Activated CD8-positive, alpha-beta T cell treated with anti-CD3 and anti-CD28 coated beads for 36 hours (primary cell): ENCODE results near the gene TAS2R19. TPM values are rescaled to one million over a fixed set of nuclear protein-coding genes. Genes with fewer than 3 reads are reported as not detected.
"Not testable (repeated sequence)": the region's sequence is repeated elsewhere in the genome, so short reads cannot be mapped to it uniquely, and the experiment has no call there.

ENCODE experiments used
- ATAC-seq: fragments of 200-7000 bp; cut with Tn5 transposase; one replicate; pipeline ENCODE4 v1.10.0; 2021; ENCODE audit warnings: mild to moderate bottlenecking, moderate library complexity
- CTCF ChIA-PET: fragments of 350-600 bp; sonication (Branson Sonifier 250); formaldehyde crosslinking; loops from one replicate; lab custom pipeline; 2021; ENCODE audit warnings: antibody characterized with exemption; lab: Charles Lee
- POLR2A ChIA-PET: fragments of 350-600 bp; sonication (Branson Sonifier 250); formaldehyde crosslinking; loops from one replicate; lab custom pipeline; 2021; ENCODE audit warnings: antibody characterized with exemption; lab: Charles Lee
- DNase-seq: peaks from one replicate; pipeline ENCODE4 v3.0.0-alpha.2; 2020
- H3K27ac Mint-ChIP-seq: one replicate; pipeline ENCODE4 v1.8.0; 2021; ENCODE audit warnings: mild to moderate bottlenecking, mixed read lengths
- H3K27me3 Mint-ChIP-seq: one replicate; pipeline ENCODE4 v1.8.0; 2021; ENCODE audit warnings: mixed read lengths
- H3K36me3 Mint-ChIP-seq: one replicate; pipeline ENCODE4 v1.8.0; 2021; ENCODE audit warnings: low read depth, mixed read lengths
- H3K4me1 Mint-ChIP-seq: one replicate; pipeline ENCODE4 v1.8.0; 2021; ENCODE audit warnings: low read depth, mixed read lengths
- H3K4me3 Mint-ChIP-seq: one replicate; pipeline ENCODE4 v1.8.0; 2021; ENCODE audit warnings: mild to moderate bottlenecking, moderate library complexity, mixed read lengths
- H3K9me3 Mint-ChIP-seq: one replicate; pipeline ENCODE4 v1.8.0; 2021; ENCODE audit warnings: mixed read lengths
- intact Hi-C: fragments of 100-400 bp; cut with micrococcal nuclease; formaldehyde crosslinking; loops from one replicate; pipeline ENCODE4 v1.10.0; 2022
- total RNA-seq, 2 experiments: library from RNA; stranded (reverse); gene quantifications; one replicate each; pipeline ENCODE4 v1.2.3, GENCODE V29; 2021
- TF ChIP-seq, protein P1 (sequence below): fragments of 200-600 bp; IDR thresholded peaks from one replicate; pipeline ENCODE4 v1.8.0; 2022; ENCODE audit warnings: antibody characterized with exemption, mild to moderate bottlenecking

Gene TAS2R19
- total RNA-seq, 2 experiments from 2014 or later: 1.4 to 1.5 TPM

DNA sequence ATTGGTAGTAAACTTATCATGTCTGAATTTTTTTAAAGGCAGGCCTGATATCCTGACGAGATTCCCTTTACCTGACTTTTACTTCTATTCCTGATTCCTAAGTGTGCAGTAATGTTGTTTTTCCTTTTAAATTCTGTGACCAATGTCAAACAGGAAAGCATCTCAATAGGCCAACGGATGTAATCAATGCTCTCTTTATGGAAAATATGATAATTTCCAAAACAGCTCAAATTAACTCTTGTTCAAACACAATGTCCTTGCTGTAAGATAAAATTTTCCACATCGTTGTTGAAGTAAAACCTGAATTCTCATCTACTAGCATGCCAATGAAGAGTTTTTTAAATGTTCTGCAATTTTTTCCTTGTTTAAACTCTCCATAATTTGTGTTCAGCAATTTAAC lies 16.8 kb upstream of the TAS2R19 start:
- ChIA-PET POLR2A (no interaction called here), CTCF (no interaction called here)
- Mint-ChIP-seq H3K9me3 (no peaks in the 10 kb centered on the region), H3K27me3 (no peaks in the 10 kb centered on the region), H3K27ac (no peak overlapping the region), H3K4me1 (peaks cover 5% of the 10 kb centered on the region), H3K36me3 (peaks cover 43% of the 10 kb centered on the region), H3K4me3 (no peak overlapping the region)
- ATAC-seq (no peak), DNase-seq (no peak)
- intact Hi-C loops: loop anchor here (5.0 kb wide), 1 partner anchor 58 kb away; no protein-coding TSS in a partner anchor
- TF ChIP-seq, protein P1, sequence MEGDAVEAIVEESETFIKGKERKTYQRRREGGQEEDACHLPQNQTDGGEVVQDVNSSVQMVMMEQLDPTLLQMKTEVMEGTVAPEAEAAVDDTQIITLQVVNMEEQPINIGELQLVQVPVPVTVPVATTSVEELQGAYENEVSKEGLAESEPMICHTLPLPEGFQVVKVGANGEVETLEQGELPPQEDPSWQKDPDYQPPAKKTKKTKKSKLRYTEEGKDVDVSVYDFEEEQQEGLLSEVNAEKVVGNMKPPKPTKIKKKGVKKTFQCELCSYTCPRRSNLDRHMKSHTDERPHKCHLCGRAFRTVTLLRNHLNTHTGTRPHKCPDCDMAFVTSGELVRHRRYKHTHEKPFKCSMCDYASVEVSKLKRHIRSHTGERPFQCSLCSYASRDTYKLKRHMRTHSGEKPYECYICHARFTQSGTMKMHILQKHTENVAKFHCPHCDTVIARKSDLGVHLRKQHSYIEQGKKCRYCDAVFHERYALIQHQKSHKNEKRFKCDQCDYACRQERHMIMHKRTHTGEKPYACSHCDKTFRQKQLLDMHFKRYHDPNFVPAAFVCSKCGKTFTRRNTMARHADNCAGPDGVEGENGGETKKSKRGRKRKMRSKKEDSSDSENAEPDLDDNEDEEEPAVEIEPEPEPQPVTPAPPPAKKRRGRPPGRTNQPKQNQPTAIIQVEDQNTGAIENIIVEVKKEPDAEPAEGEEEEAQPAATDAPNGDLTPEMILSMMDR: no peak

DNA sequence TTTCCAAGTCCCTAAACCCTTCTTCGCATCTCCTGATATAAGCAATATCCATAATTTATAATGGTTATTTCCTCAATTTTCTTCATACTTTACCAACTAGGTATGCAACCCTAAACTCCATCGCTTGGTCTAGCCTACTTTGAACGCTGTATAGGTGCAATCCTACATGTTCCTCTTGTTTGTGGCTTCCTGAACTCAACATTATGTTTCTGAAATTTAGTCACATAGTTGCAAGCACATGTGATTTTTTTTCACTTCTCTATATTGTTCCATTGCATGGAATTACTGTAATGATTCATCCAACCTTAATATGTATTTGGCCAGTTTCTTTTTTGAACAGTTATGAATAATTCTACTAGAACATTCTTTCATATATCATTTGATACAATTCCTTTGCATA lies 11.5 kb upstream of the TAS2R19 start:
- intact Hi-C loops, CTCF ChIA-PET, H3K27me3 Mint-ChIP-seq, ATAC-seq, H3K4me3 Mint-ChIP-seq, H3K4me1 Mint-ChIP-seq, H3K27ac Mint-ChIP-seq, DNase-seq, H3K9me3 Mint-ChIP-seq, POLR2A ChIA-PET: not testable (repeated sequence)
- peaks cover 20% of the 10 kb centered on the region for H3K36me3 Mint-ChIP-seq

DNA sequence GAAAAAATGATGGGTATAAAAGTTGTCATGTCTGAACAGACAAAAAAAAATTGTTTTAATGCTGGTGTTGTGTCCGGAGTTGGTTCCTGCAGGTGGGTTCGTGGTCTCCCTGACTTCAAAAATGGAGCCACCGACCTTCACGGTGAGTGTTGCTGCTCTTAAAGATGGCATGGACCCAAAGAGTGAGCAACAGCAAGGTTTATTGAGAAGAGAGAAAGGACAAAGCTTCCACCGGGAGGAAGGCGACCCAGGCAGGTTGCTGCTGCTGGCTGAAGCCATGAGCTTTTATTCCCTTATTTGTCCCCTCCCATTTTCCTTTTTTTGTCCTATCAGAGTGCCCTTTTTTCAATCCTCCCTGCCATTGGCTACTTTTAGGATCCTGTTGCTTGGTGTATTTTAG lies 8.9 kb upstream of the TAS2R19 start, which contains the start of gene TAS2R31:
Gene TAS2R31, minus strand, starts transcription at position 101 of the 400 bp plus-strand sequence. Its CDS starts 72 bp downstream, at position 29.
- ChIA-PET CTCF (no interaction called here), POLR2A (no interaction called here)
- TF ChIP-seq, protein P1: no peak
- Mint-ChIP-seq H3K9me3 (no peaks in the 10 kb centered on the region), H3K27ac (no peak within 1 kb of the TSS), H3K4me1 (no peaks in the 10 kb centered on the region), H3K4me3 (no peak within 1 kb of the TSS), H3K36me3 (peaks cover 27% of the 10 kb centered on the region), H3K27me3 (no peaks in the 10 kb centered on the region)
- DNase-seq (no peak), ATAC-seq (no peak)
- intact Hi-C loops: no loop called here

DNA sequence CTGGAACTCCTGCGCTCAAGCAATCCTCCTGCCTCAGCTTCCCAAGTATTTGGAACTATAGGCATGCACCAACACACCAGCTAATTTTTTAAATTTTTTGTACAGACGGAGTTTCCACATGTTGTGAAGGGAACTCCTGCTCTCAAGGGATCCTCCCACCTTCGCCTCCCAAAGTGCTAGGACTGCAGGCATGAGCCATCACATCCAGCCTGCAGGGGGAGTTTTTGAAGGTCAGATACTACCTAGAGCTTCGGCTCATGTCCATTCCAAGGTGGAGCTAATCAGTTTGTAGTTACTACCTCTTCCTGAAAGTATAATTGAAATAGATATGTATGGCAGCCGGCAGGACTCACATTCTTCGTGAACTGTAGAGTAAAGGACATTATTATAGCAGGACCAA lies 3.7 kb upstream of the TAS2R19 start:
- ATAC-seq (no peak), DNase-seq (no peak)
- H3K9me3 Mint-ChIP-seq: peaks cover 5% of the 10 kb centered on the region
- H3K27me3 Mint-ChIP-seq: no peaks in the 10 kb centered on the region
- ChIA-PET CTCF (interaction anchor here (1.5 kb wide), 1 partner anchor 886 kb away, joined by 3 read pairs; no protein-coding TSS in a partner anchor), POLR2A (no interaction called here)
- TF ChIP-seq, protein P1: no peak
- H3K4me1 Mint-ChIP-seq: no peaks in the 10 kb centered on the region
- no peak overlapping the region for H3K27ac Mint-ChIP-seq
- intact Hi-C loops: no loop called here
- peaks cover 31% of the 10 kb centered on the region for H3K36me3 Mint-ChIP-seq
- H3K4me3 Mint-ChIP-seq: no peak overlapping the region

DNA sequence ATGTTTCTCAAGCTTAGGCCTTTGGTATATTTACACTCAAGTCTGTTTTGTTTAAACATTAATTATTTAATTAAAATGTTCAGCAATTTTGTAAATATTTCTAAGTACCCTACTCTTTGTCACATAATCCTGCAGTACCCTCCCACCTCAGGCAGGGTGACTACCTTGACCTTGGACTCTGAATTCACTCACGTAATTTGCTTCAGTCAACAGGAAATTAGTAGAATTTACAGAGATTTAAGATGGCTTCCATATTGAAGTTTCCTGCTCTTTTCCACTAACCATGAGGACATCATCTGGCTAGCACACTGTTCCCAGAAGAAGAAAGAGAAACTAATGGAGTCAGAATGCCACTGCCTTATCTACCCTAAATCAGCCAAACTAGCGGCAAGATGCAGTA lies 967 bp upstream of the TAS2R19 start:
- TF ChIP-seq, protein P1: no peak
- Mint-ChIP-seq H3K9me3 (peaks cover 5% of the 10 kb centered on the region), H3K27me3 (no peaks in the 10 kb centered on the region), H3K4me3 (no peak overlapping the region), H3K27ac (no peak overlapping the region), H3K36me3 (peaks cover 33% of the 10 kb centered on the region), H3K4me1 (no peaks in the 10 kb centered on the region)
- intact Hi-C loops: no loop called here
- DNase-seq (no peak), ATAC-seq (no peak)
- ChIA-PET POLR2A (no interaction called here), CTCF (no interaction called here)
